ENCODE results near the gene MYL4.
"Not testable (repeated sequence)": the region's sequence is repeated elsewhere in the genome, so short reads cannot be mapped to it uniquely, and the experiment has no call there.

Gene MYL4

GRCh38 chr17:47243737-47244598 is 34.8 kb downstream of the MYL4 start:
- no peak for DNase-seq (ENCODE audit: low read depth)

GRCh38 chr17:47244697-47245096 is 35.5 kb downstream of the MYL4 start:
- DNase-seq (ENCODE audit: low read depth): no peak

- no peak for DNase-seq (ENCODE audit: low read depth)
Observed at GRCh38 chr17:47246120-47246519, 37.0 kb downstream of the MYL4 start.

- DNase-seq (ENCODE audit: low read depth): no peak
Observed at GRCh38 chr17:47250855-47251254, 41.7 kb downstream of the MYL4 start.

GRCh38 chr17:47251421-47251940 is 42.3 kb downstream of the MYL4 start:
- no peak for DNase-seq (ENCODE audit: low read depth)

GRCh38 chr17:47252209-47252608 is 43.1 kb downstream of the MYL4 start:
- DNase-seq (ENCODE audit: low read depth): no peak

GRCh38 chr17:47252766-47253512 is 43.8 kb downstream of the MYL4 start:
- no peak for DNase-seq (ENCODE audit: low read depth)

- peak; percentile 84 for DNase-seq (ENCODE audit: low read depth)
Observed at GRCh38 chr17:47253541-47254402, 44.6 kb downstream of the MYL4 start, which contains the start of gene ITGB3. Gene ITGB3 (plus strand): TSS chr17:47253827. CDS start chr17:47253862, 35 bp downstream.

GRCh38 chr17:47254403-47254943 is 45.3 kb downstream of the MYL4 start:
- DNase-seq (ENCODE audit: low read depth): no peak

- peak; percentile 84 for DNase-seq (ENCODE audit: low read depth)
Observed at GRCh38 chr17:47257651-47258339, 48.6 kb downstream of the MYL4 start.

- no peak for DNase-seq (ENCODE audit: low read depth)
Observed at GRCh38 chr17:47262586-47262985, 53.4 kb downstream of the MYL4 start.

- DNase-seq (ENCODE audit: low read depth): no peak
Observed at GRCh38 chr17:47264166-47264565, 55.0 kb downstream of the MYL4 start.

- peak; percentile 54 for DNase-seq (ENCODE audit: low read depth)
Observed at GRCh38 chr17:47265983-47266541, 56.9 kb downstream of the MYL4 start.

GRCh38 chr17:47266782-47267181 is 57.6 kb downstream of the MYL4 start:
- DNase-seq (ENCODE audit: low read depth): peak; percentile 41

- DNase-seq (ENCODE audit: low read depth): peak; percentile 92
Observed at GRCh38 chr17:47267354-47267828, 58.2 kb downstream of the MYL4 start.

GRCh38 chr17:47268964-47269363 is 59.8 kb downstream of the MYL4 start:
- DNase-seq (ENCODE audit: low read depth): not testable (repeated sequence)

- DNase-seq (ENCODE audit: low read depth): not testable (repeated sequence)
Observed at GRCh38 chr17:47269561-47270280, 60.6 kb downstream of the MYL4 start.

GRCh38 chr17:47270946-47271705 is 62.0 kb downstream of the MYL4 start:
- no peak for DNase-seq (ENCODE audit: low read depth)

- no peak for DNase-seq (ENCODE audit: low read depth)
Observed at GRCh38 chr17:47272491-47272890, 63.3 kb downstream of the MYL4 start.

All from iris pigment epithelial cell (primary cell).